ENCODE results near the gene SLC2A9.
"Not testable (repeated sequence)": the region's sequence is repeated elsewhere in the genome, so short reads cannot be mapped to it uniquely, and the experiment has no call there.

The SLC2A9 gene

GRCh38 chr4:9923195-9923812 is 98.0 kb downstream of the SLC2A9 start:
- DNase-seq, result no peak

DNA sequence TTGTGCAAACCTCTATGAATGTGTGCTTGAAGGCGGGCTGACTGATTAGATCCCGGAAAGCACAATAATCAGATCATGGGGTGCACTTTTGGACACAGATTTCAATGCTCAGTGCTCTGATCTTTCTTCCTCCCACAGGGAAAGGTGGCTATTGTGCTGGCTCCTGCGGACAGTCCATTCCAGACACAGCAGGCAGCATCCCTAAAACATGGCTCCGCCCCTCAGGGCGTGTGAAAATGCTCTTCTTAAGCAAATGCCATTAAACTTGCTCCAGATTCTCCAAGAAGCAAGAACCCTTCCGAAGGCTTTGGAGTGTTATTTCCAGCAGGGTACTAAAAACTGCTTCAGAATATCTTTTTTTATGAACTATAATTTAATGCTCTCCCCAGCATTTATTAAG is 100.0 kb downstream of the SLC2A9 start:
- DNase-seq, result no peak

GRCh38 chr4:9920029-9920428 is 101.3 kb downstream of the SLC2A9 start:
- DNase-seq, result no peak

DNA sequence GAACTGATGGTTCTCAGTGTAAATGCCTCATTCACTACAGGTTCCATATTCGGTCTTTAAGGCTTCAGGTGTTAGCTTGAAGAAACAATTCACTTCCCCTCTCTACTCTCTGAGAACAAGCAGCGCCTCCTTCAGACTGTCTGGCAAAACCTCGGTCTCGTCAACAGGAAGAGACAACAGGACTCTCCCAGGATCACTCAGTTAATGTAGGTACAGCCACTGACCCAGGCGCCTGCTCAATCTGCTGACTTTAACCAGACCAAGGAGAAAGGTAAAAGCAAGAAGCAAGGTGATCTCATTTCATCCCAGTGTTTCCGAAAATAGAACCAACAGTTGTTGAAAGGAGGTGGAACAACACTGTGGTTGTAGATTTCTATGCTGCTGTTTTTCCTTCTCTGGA is 102.2 kb downstream of the SLC2A9 start:
- DNase-seq, result no peak

- DNase-seq, result no peak
These were observed 102.8 kb downstream of the SLC2A9 start for GRCh38 chr4:9918484-9918883.

DNA sequence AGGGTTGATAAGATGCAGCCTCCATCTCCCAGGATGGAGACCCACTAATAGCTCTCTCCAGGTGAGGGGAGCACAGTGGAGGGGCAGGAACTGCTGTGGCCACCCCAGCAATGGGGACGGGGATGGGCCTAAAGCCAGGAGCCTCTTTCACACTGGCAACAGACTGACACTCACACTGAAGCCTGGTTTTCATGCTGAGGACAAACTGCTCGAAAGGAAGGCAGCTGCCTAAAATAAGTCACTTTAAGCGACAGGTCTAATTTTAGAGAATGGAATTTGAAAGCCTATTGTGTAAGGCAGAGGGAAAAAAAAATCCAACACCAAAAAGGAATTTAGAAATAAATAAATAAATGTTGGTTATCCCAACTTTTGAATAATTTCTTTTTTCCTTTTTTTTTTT is 104.4 kb downstream of the SLC2A9 start:
- no peak for DNase-seq

DNA sequence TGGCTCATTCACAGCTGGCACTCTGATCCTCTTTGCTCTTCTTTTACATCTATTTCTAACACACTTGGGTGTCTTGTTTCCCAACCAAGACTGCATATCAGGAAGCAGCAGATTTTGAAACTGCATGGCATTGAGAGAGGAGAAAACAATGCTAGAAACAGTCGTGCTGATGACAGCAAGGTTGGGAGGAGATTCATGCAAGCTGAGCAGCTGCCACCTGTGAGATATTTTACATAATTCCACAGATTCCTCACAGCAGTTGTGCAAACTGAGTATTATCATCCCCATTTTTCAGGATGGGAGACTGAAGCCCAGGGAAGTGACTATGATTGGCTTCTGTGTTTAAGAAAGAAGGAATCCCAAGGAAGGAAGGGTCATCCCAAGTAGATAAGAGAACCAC is 105.0 kb downstream of the SLC2A9 start:
- no peak for DNase-seq

- no peak for DNase-seq
These were observed 107.5 kb downstream of the SLC2A9 start for GRCh38 chr4:9913846-9914245.

- no peak for DNase-seq
These were observed 114.3 kb downstream of the SLC2A9 start for GRCh38 chr4:9906996-9907395.

DNA sequence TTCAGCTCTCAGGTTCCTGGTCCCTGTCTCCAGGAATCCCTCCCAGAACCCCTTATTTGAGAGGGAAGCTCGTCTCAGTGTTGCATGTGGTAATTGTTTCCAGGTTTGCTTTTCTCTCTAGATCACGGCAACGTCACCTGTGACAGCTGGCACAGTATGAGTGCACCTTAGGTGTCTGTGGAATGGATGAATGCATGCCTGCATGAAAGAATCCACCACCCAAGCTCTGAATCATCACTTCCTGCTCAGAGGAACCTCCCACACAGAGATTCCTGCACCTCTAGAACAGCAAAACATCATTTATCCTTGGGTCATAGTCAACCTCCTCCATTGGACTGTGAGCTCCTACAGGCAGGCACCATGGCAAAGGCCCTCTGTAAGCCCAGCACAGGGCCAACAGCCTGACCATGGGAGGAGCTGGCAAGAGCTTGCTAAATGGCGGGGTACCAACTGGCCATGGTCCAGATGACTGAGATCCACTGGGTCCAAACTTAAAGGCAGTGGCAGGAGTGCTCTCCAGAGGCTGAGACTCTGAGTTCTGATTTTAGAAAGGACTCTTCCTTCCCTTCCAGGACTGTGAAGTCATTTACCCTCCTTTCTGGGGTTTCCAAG is 116.2 kb downstream of the SLC2A9 start:
- no peak for DNase-seq

- DNase-seq, result no peak
These were observed 118.0 kb downstream of the SLC2A9 start for GRCh38 chr4:9903317-9903716.

DNA sequence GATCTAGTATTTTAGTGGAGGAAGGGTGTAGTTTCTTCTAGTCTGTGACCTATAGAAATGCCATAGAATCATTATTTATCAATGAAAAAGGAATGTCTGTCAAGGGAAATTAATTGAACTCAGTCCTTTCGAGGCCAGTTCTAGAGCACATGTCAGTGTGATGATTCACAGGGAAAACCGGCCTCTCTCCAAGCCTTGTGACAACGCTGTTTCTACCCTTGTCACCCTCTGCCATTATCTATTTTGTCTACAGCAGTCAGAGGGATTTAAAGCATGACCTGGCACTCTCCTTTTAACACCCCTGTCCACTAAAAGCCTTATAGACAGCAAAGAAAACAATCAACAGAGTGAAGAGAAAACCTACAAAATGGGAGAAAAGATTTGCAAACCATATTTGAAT is 120.0 kb downstream of the SLC2A9 start:
- DNase-seq, result no peak

- DNase-seq, result not testable (repeated sequence)
These were observed 120.7 kb downstream of the SLC2A9 start for GRCh38 chr4:9900633-9901032.

DNA sequence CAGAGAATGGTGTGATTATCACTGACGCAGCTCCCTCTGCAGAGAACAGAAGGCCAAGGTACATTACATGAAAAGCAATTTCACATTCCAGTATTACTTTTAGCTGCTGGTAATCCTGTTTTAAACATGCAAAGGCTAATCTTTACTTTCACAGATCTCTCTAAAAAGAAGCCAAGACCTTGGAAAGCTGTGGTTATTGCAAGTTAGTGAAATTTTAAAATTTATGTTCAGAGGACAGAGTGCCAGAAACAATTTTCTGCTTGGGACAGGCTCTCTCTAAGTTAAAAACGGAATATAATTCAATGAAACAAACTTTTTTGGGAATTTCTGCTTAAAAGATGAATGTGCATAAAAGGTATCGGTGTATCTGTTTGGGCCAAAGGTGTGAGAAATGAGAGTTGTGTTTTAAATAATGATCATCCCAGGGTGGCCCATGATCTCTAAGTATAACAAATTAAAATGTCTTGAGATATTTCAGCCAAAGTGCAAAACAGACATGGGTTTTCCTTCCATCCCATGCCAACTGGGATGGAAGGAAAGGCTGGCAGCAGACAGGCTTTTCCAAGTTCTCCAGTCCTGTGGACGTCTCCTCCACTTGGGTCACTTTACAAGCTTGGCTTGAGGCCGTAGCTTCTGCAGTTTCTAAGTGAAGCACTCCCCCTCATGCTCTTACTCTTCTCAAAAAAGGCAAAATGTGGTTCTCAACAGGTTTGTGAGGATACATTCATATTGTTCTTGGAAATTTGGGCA is 121.8 kb downstream of the SLC2A9 start:
- no peak for DNase-seq

DNA sequence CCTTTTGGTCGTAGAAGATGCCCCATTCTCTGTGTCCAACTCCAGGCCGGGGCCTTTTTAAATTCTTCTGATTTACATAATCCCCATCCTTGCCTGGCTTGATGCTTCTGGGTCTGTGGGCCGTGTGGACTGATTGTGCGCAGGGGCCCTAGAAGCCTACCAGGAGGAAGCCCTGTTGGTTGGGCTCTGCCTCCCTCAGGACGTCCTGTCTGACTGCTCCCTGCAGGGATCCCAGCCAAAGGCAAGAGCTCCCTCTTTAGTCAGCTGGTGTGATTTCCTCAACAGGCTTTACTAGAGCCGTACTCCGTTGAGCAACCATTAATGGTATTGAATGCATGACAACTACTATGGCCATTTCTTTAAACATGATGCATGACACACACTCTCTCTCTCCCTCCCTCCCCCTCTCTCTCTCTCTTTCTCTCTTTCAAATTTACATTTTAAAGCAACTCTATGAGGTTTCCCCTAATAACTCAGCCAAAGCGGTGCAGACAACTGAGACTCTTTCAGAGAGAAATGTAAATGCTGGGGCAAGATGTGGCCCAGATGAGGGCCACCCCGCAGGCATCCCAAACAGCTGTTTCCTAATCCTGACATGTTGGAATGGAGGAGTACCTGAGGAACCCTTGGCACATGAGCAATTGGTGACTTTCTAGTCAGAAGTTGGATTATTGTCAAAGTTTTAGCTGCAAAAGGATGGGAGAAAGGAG is 122.5 kb downstream of the SLC2A9 start:
- no peak for DNase-seq

DNA sequence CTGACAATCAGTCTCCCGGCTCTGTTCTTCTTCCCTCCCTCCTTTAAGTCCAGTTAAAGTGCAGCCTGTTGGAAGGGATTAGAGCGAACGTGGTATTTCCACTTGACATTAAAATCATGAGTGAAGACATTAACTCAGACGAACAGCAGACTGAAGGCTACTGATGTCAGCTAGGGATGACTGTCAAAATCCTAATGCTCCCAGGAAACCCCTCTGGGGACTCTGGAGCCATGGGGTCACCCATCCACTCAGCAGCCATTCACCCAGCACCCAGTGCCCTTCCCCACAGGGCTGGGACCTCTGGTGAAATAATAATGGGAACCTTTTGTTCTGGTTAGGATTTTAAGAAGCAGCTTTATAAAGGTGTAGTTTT is 126.0 kb downstream of the SLC2A9 start:
- no peak for DNase-seq

- DNase-seq, result no peak
These were observed 126.5 kb downstream of the SLC2A9 start for GRCh38 chr4:9894644-9895332.

- DNase-seq, result no peak
These were observed 127.8 kb downstream of the SLC2A9 start for GRCh38 chr4:9893329-9894108.

GRCh38 chr4:9891740-9892139 is 129.6 kb downstream of the SLC2A9 start:
- DNase-seq, result no peak

DNA sequence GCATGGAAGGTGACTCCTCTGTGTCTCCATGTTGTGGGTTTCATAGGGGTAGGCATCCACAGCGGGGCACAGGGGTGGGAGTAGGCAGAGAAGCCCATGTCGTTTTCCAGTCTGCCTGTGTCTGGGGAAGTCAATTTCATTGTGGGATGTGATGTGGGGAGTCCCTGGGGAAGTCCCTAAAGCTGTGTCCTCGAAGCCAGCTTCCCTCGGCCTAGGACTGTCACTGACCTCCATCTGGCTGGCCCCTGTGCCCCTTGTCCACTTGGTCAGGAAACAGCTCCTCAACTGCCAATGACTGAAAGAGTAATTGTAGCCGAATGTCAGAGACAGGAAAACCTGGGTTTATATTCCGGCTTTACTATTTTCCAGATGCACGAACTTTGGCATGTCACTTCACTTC is 130.2 kb downstream of the SLC2A9 start:
- DNase-seq, result no peak

GRCh38 chr4:9889306-9889705 is 132.0 kb downstream of the SLC2A9 start:
- DNase-seq, result no peak

DNA sequence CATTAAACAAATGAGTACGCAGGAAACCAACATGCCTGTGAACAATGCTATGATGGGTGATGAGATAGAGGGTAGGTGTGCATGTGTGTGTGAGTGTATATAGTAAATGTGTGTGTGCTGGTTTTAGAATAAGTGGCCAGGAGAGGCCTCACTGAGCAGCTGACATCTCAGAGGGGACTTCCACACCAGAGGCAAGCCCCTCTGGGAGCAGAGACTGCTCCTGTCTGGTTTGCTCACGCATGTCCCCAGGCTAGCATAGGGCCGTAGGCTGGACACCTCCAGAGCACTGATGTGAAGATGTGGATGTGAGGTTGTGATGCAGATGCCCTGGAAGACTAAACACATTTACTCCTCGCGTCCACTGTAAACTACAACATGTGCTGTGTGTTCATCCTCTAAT is 135.3 kb downstream of the SLC2A9 start:
- DNase-seq, result no peak
